CD14-positive monocyte (primary cell): ENCODE measurements around the gene ZNF829. TPM values are rescaled to one million over a fixed set of nuclear protein-coding genes. Genes with fewer than 3 reads are reported as not detected.

Experiments used
- DNase-seq, 3 donors: peaks; one replicate each; pipeline ENCODE4 v3.0.0-alpha.2; 2011 to 2022
- H2AFZ ChIP-seq: 2 replicates; pipeline ENCODE4 v1.6.0; 2012; ENCODE audit warnings: mild to moderate bottlenecking, low read depth, low read length, inconsistent platforms; ENCODE audit not compliant: insufficient read depth, poor library complexity, severe bottlenecking
- H3K27ac ChIP-seq, 2 donors: 1 replicate in 1 of 2; 2 replicates in 1 of 2; pipeline ENCODE4 v1.5.1; 2012 to 2013; ENCODE audit warnings: low read length in 2 of 2, control low read depth in 1 of 2, inconsistent platforms in 1 of 2, low read depth in 1 of 2, mild to moderate bottlenecking in 1 of 2
- H3K27me3 ChIP-seq, 2 donors: one replicate each; pipeline versions ENCODE4 v1.6.0 to v1.6.1; 2011 to 2013; ENCODE audit warnings: low read length in 2 of 2; ENCODE audit not compliant: control insufficient read depth in 2 of 2, insufficient read depth in 2 of 2
- H3K36me3 ChIP-seq, 2 donors: replicated peaks in 1 of 2; 1 replicate in 1 of 2; 2 replicates in 1 of 2; pipeline versions ENCODE4 v1.5.1 to v1.6.1; 2012 to 2013; ENCODE audit warnings: low read length in 2 of 2, control low read depth in 1 of 2, inconsistent platforms in 1 of 2, mild to moderate bottlenecking in 1 of 2; ENCODE audit not compliant: insufficient read depth in 2 of 2, control insufficient read depth in 1 of 2
- H3K4me1 ChIP-seq, 2 donors: 1 replicate in 1 of 2; 2 replicates in 1 of 2; pipeline versions ENCODE4 v1.5.1 to v1.6.1; 2012 to 2013; ENCODE audit warnings: low read length in 2 of 2, control low read depth in 1 of 2, inconsistent platforms in 1 of 2, mild to moderate bottlenecking in 1 of 2, moderate library complexity in 1 of 2; ENCODE audit not compliant: insufficient read depth in 2 of 2, control insufficient read depth in 1 of 2
- H3K4me2 ChIP-seq: replicated peaks from 2 replicates; pipeline ENCODE3; 2012; ENCODE audit warnings: low read length, moderate library complexity, mild to moderate bottlenecking; ENCODE audit not compliant: poor library complexity, severe bottlenecking; ENCODE audit errors: extremely low read depth
- H3K4me3 ChIP-seq, 3 experiments: fragments of 200-600 bp in 1 of 3; sonication (generic) in 1 of 3; replicated peaks in 1 of 3; 1 replicate in 2 of 3; 2 replicates in 1 of 3; pipeline ENCODE4 v1.5.1; 2011 to 2013; ENCODE audit warnings: low read length in 3 of 3, mild to moderate bottlenecking in 3 of 3, control low read depth in 2 of 3, low read depth in 2 of 3, inconsistent platforms in 1 of 3, moderate library complexity in 1 of 3
- H3K79me2 ChIP-seq: 2 replicates; pipeline ENCODE4 v1.6.0; 2012; ENCODE audit warnings: mild to moderate bottlenecking, control low read depth, inconsistent platforms, low read length, moderate library complexity; ENCODE audit not compliant: insufficient read depth
- H3K9ac ChIP-seq: 2 replicates; pipeline ENCODE4 v1.6.0; 2017; ENCODE audit warnings: low read length, mild to moderate bottlenecking; ENCODE audit not compliant: insufficient read depth, poor library complexity, severe bottlenecking
- H3K9me3 ChIP-seq, 2 donors: replicated peaks in 1 of 2; 1 replicate in 1 of 2; 2 replicates in 1 of 2; pipeline versions ENCODE4 v1.5.1 to v1.6.1; 2012 to 2013; ENCODE audit warnings: low read length in 2 of 2, control low read depth in 1 of 2; ENCODE audit not compliant: control insufficient read depth in 1 of 2, insufficient read depth in 1 of 2
- H4K20me1 ChIP-seq: 2 replicates; pipeline ENCODE4 v1.6.0; 2012; ENCODE audit warnings: mild to moderate bottlenecking, low read length, control low read depth, moderate library complexity; ENCODE audit not compliant: insufficient read depth
- H3K27ac Mint-ChIP-seq, 7 donors: one replicate each; pipeline ENCODE4 v1.8.0; 2020; ENCODE audit warnings: mild to moderate bottlenecking in 7 of 7, mixed read lengths in 7 of 7, moderate library complexity in 6 of 7, inconsistent platforms in 2 of 7
- H3K27me3 Mint-ChIP-seq, 3 donors: one replicate each; pipeline ENCODE4 v1.8.0; 2021 to 2022; ENCODE audit warnings: low read depth in 3 of 3, mild to moderate bottlenecking in 3 of 3, mixed read lengths in 3 of 3, moderate library complexity in 3 of 3, inconsistent platforms in 1 of 3
- H3K36me3 Mint-ChIP-seq, 2 donors: one replicate each; pipeline ENCODE4 v1.8.0; 2020; ENCODE audit warnings: mixed read lengths in 2 of 2, inconsistent platforms in 1 of 2, mild to moderate bottlenecking in 1 of 2
- H3K4me1 Mint-ChIP-seq: one replicate; pipeline ENCODE4 v1.8.0; 2020; ENCODE audit warnings: mild to moderate bottlenecking, mixed read lengths
- H3K4me3 Mint-ChIP-seq, 2 donors: one replicate each; pipeline ENCODE4 v1.8.0; 2020; ENCODE audit warnings: mild to moderate bottlenecking in 2 of 2, mixed read lengths in 2 of 2, moderate library complexity in 1 of 2
- H3K9me3 Mint-ChIP-seq, 7 donors: one replicate each; pipeline ENCODE4 v1.8.0; 2020 to 2022; ENCODE audit warnings: mixed read lengths in 7 of 7, mild to moderate bottlenecking in 6 of 7, moderate library complexity in 6 of 7, inconsistent platforms in 2 of 7
- CTCF ChIP-seq: fragments of 200-600 bp; IDR thresholded peaks from one replicate; pipeline ENCODE4 v1.8.0; 2022; ENCODE audit warnings: antibody characterized with exemption, mild to moderate bottlenecking
- WGBS: methylation state at CpG from one replicate; pipeline ENCODE4 v1.1.5; 2013; ENCODE audit warnings: missing lambda C conversion rate; ENCODE audit not compliant: insufficient coverage; 5-methylcytosine and 5-hydroxymethylcytosine counted together
- intact Hi-C, 2 donors: fragments of 100-400 bp; cut with micrococcal nuclease; formaldehyde crosslinking; loops; one replicate each; pipeline versions ENCODE4 v1.15.0 to v1.15.1; 2023
- polyA plus RNA-seq, 3 donors: library from polyadenylated mRNA; depleted of rRNA in 1 of 3; unstranded in 2 of 3; stranded (reverse) in 1 of 3; fragments of 300-500 nt in 2 of 3; fragments of >200 nt in 1 of 3; fragmentation: Illumina TruSeq in 2 of 3; gene quantifications; 1 replicate in 2 of 3; 2 replicates in 1 of 3; pipeline ENCODE4 v1.2.3, GENCODE V29; 2012 to 2021

ZNF829 gene
- polyA plus RNA-seq, 3 donors, result 0.05 to 0.14 (median 0.08) TPM

GRCh38 chr19:36851898-36852297, 64.2 kb downstream of the ZNF829 start:
- no peak for TF ChIP-seq CTCF
- intact Hi-C loops, result loop anchor here (1.0 to 10.0 kb wide), 11 partner anchors 14 to 613 kb away; partner anchors contain the start of genes ZNF567 (in 2 of the 2), ZNF585A (in 2 of the 2), ZNF850 (in 2 of the 2) and ZFP14 (in 1 of the 2)
- peaks cover 0 to 3% (median 1%) of the 10 kb centered on the region in 3 donors for H3K27me3 Mint-ChIP-seq
- Histone ChIP-seq H3K4me2 (no peak overlapping the region), H3K79me2 (peaks cover 10% of the 10 kb centered on the region), H3K4me3 (peak overlapping the region in 1 of 3 experiments; percentile 98), H3K27ac (no peak overlapping the region), H3K27me3 (no peaks in the 10 kb centered on the region), H3K9me3 (peaks cover 36 to 53% of the 10 kb centered on the region in 2 donors), H2AFZ (peak overlapping the region; percentile 99), H4K20me1 (no peaks in the 10 kb centered on the region), H3K4me1 (peaks cover 16 to 31% of the 10 kb centered on the region in 2 donors), H3K9ac (no peak overlapping the region), H3K36me3 (peaks cover 4 to 34% of the 10 kb centered on the region in 2 donors)
- no peak overlapping the region for H3K4me3 Mint-ChIP-seq
- peaks cover 2% of the 10 kb centered on the region for H3K4me1 Mint-ChIP-seq
- peaks cover 27 to 60% (median 51%) of the 10 kb centered on the region in 7 donors for H3K9me3 Mint-ChIP-seq
- peaks cover 31 to 52% of the 10 kb centered on the region in 2 donors for H3K36me3 Mint-ChIP-seq
- H3K27ac Mint-ChIP-seq, result no peak overlapping the region
- DNase-seq, result no peak
- WGBS, result 100% methylated on average over 1 of the region's 3 CpGs

GRCh38 chr19:36850559-36851442, 65.3 kb downstream of the ZNF829 start, which contains the start of gene ZNF345:
ZNF345 (plus strand) TSS chr19:36850876; CDS start chr19:36876831, 25,955 bp downstream.
- Histone ChIP-seq H3K79me2 (peaks cover 10% of the 10 kb centered on the region), H3K27me3 (no peaks in the 10 kb centered on the region), H3K9ac (peak within 1 kb of the TSS; percentile 81), H3K4me3 (peak within 1 kb of the TSS; percentile 67 to 98 (median 86)), H3K27ac (peak within 1 kb of the TSS; percentile 63 to 86), H3K9me3 (peaks cover 41 to 53% of the 10 kb centered on the region in 2 donors), H3K4me2 (peak within 1 kb of the TSS; percentile 86), H3K4me1 (peaks cover 16 to 31% of the 10 kb centered on the region in 2 donors), H2AFZ (peak within 1 kb of the TSS; percentile 99), H4K20me1 (no peaks in the 10 kb centered on the region), H3K36me3 (peaks cover 0 to 23% of the 10 kb centered on the region in 2 donors)
- Mint-ChIP-seq H3K27ac (no peak within 1 kb of the TSS), H3K36me3 (peaks cover 28 to 43% of the 10 kb centered on the region in 2 donors), H3K27me3 (peaks cover 1 to 3% (median 3%) of the 10 kb centered on the region in 3 donors), H3K4me3 (no peak within 1 kb of the TSS), H3K9me3 (peaks cover 26 to 58% (median 54%) of the 10 kb centered on the region in 7 donors), H3K4me1 (peaks cover 2% of the 10 kb centered on the region)
- 0% methylated on average over 40 of the region's 43 CpGs for WGBS
- DNase-seq, result peak; percentile 81 to 89 (median 81)
- TF ChIP-seq CTCF, result no peak
- intact Hi-C loops, result loop anchor here (1.0 to 10.0 kb wide), 11 partner anchors 12 to 614 kb away; partner anchors contain the start of genes ZNF567 (in 2 of the 2), ZNF585A (in 2 of the 2), ZNF850 (in 2 of the 2) and ZFP14 (in 1 of the 2)
